Fibroblast of lung (primary cell): ENCODE results near the gene CASP6. TPM values are rescaled to one million over a fixed set of nuclear protein-coding genes. Genes with fewer than 3 reads are reported as not detected.

Experiments
- DNase-seq, 2 donors: peaks; one replicate each; pipeline versions ENCODE4 v3.0.0 to v3.0.0-alpha.2; 2010; ENCODE audit warnings: low read depth in 2 of 2
- H2AFZ ChIP-seq: 2 replicates; pipeline ENCODE4 v1.5.1; 2012; ENCODE audit warnings: low read length, control low read depth, inconsistent platforms
- H3K27ac ChIP-seq: 2 replicates; pipeline ENCODE4 v1.5.1; 2011; ENCODE audit warnings: low read length, control low read depth; ENCODE audit not compliant: insufficient read depth
- H3K27me3 ChIP-seq: 2 replicates; pipeline ENCODE4 v1.5.1; 2011; ENCODE audit warnings: mild to moderate bottlenecking, low read length; ENCODE audit not compliant: control insufficient read depth, insufficient read depth
- H3K36me3 ChIP-seq: 2 replicates; pipeline ENCODE4 v1.5.1; 2011; ENCODE audit warnings: low read length; ENCODE audit not compliant: control insufficient read depth, insufficient read depth
- H3K4me1 ChIP-seq: 2 replicates; pipeline ENCODE4 v1.5.1; 2011; ENCODE audit warnings: low read length; ENCODE audit not compliant: control insufficient read depth, insufficient read depth; ENCODE audit errors: extremely low read depth
- H3K4me2 ChIP-seq: 2 replicates; pipeline ENCODE4 v1.5.1; 2011; ENCODE audit warnings: low read length, control low read depth; ENCODE audit not compliant: insufficient read depth; ENCODE audit errors: extremely low read depth
- H3K4me3 ChIP-seq, 4 experiments: fragments of 200-600 bp in 1 of 4; sonication (generic) in 1 of 4; replicated peaks in 1 of 4; 2 replicates each; pipeline ENCODE4 v1.5.1; 2011 to 2016; ENCODE audit warnings: low read length in 4 of 4, low read depth in 3 of 4, mild to moderate bottlenecking in 3 of 4, control low read depth in 2 of 4, inconsistent platforms in 1 of 4, mixed read lengths in 1 of 4; ENCODE audit not compliant: insufficient read depth in 1 of 4; ENCODE audit errors: control extremely low read depth in 1 of 4
- H3K79me2 ChIP-seq: 2 replicates; pipeline ENCODE4 v1.5.1; 2012; ENCODE audit warnings: mild to moderate bottlenecking, low read length, inconsistent platforms; ENCODE audit not compliant: control insufficient read depth, insufficient read depth
- H3K9ac ChIP-seq: 2 replicates; pipeline ENCODE4 v1.5.1; 2011; ENCODE audit warnings: mild to moderate bottlenecking, low read length, control low read depth; ENCODE audit not compliant: insufficient read depth
- H3K9me3 ChIP-seq: 2 replicates; pipeline ENCODE4 v1.5.1; 2012; ENCODE audit warnings: low read depth, low read length; ENCODE audit not compliant: control insufficient read depth, insufficient read depth
- H4K20me1 ChIP-seq: 2 replicates; pipeline ENCODE4 v1.5.1; 2011; ENCODE audit warnings: low read length; ENCODE audit not compliant: control insufficient read depth, insufficient read depth; ENCODE audit errors: extremely low read depth
- CTCF ChIP-seq, 2 donors: IDR thresholded peaks in 1 of 2; conservative IDR thresholded peaks in 1 of 2; 1 replicate in 1 of 2; 2 replicates in 1 of 2; pipeline ENCODE4 v1.5.1; 2011 to 2012; ENCODE audit warnings: low read length in 2 of 2, control low read depth in 1 of 2, inconsistent platforms in 1 of 2, low read depth in 1 of 2, mild to moderate bottlenecking in 1 of 2
- EZH2 ChIP-seq: IDR thresholded peaks from 2 replicates; pipeline ENCODE4 v1.5.1; 2012; ENCODE audit warnings: low read length, control low read depth, mild to moderate bottlenecking; ENCODE audit errors: missing control alignments
- polyA plus RNA-seq, 2 donors: library from polyadenylated mRNA; depleted of rRNA in 1 of 2; stranded (reverse) in 1 of 2; unstranded in 1 of 2; fragments of >200 nt; gene quantifications; 2 replicates each; pipeline ENCODE4 v1.2.1, GENCODE V29; 2011 to 2012; ENCODE audit warnings: missing spikeins in 1 of 2
- total RNA-seq: library from RNA; depleted of rRNA; stranded (reverse); fragments of >200 nt; gene quantifications from 2 replicates; pipeline ENCODE4 v1.2.1, GENCODE V29; 2014

CASP6 gene
- total and polyA plus RNA-seq, 2 donors (not counting 1 experiment from before 2014, with no cell fraction given): 33.5 to 44.7 TPM

GRCh38 chr4:109738104-109738872 is 35.0 kb upstream of the CASP6 start:
- Histone ChIP-seq H3K9me3 (no peaks in the 10 kb centered on the region), H3K4me1 (no peaks in the 10 kb centered on the region), H3K4me2 (no peak overlapping the region), H3K9ac (no peak overlapping the region), H2AFZ (no peak overlapping the region), H3K79me2 (no peaks in the 10 kb centered on the region), H3K4me3 (no peak overlapping the region), H3K27ac (no peak overlapping the region), H4K20me1 (no peaks in the 10 kb centered on the region), H3K27me3 (no peaks in the 10 kb centered on the region), H3K36me3 (no peaks in the 10 kb centered on the region)
- DNase-seq: no peak
- no peak for TF ChIP-seq EZH2
- TF ChIP-seq CTCF (conservative IDR thresholded peaks at IDR 0.05 in 1 of 2, IDR thresholded peaks at IDR 0.05 in 1 of 2; ENCODE audit: low read depth in 1 of 2, low read length in 2 of 2): no peak

DNA sequence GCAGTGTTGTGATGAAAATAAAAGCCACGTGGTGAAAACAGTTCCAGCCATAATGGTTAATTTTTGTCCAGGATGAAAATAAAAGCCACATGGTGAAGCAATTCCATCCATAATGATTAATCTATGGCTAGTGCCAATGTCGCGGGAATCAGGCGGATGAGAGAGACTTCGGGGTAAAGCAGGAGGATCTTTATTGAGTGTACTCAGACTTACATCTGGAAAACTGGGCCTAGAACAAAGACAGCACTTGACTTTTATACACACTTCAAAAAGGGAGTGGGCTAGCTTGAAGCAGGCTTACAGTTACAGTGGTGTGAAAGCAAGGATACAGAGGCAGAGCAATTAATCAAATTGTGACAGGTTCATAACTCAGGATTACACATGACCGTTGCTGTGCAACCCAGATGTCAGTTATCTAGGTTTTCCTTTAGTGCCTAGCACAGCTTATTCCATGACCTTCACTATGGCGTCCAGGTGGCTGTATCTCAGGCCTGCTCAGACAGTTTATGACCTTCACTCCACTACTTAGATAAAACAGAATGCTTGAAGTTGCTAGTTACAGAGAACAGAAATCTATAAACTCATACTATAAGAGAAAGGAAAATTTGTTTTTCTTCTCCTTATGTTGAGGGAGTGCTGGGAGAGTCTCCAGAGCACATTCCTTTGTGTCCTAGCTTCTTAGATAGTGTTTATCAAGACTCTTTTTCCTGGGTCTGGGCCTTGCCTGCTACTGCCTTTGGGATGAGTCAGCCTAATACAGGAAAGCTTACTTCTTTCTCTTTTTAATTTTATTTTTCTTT is 32.5 kb upstream of the CASP6 start:
- Histone ChIP-seq H3K9me3 (no peaks in the 10 kb centered on the region), H4K20me1 (no peaks in the 10 kb centered on the region), H3K36me3 (no peaks in the 10 kb centered on the region), H3K4me2 (no peak overlapping the region), H3K4me1 (no peaks in the 10 kb centered on the region), H3K9ac (no peak overlapping the region), H3K27me3 (no peaks in the 10 kb centered on the region), H3K79me2 (no peaks in the 10 kb centered on the region), H3K4me3 (no peak overlapping the region), H3K27ac (no peak overlapping the region), H2AFZ (no peak overlapping the region)
- DNase-seq: peak in 1 of 2 donors; percentile 54
- no peak for TF ChIP-seq CTCF (conservative IDR thresholded peaks at IDR 0.05 in 1 of 2, IDR thresholded peaks at IDR 0.05 in 1 of 2; ENCODE audit: low read depth in 1 of 2, low read length in 2 of 2)
- no peak for TF ChIP-seq EZH2

DNA sequence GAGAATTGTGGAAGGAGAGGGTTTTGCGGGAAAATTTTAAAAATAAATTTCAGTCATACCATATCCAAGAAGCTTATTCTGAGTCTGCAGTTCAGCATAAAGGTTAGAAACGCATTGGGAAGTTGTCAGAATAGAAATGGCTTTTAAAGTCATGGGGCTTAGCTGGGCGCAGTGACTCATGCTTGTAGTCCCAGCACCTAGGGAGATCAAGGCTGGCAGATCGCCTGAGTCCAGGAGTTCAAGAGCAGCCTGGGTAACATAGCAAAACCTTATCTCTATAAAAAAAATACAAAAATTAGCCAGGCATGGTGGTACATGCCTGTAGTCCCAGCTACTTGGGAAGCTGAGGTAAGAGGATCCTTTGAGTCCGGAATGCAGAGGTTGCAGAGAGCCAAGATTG is 30.5 kb upstream of the CASP6 start:
- H3K4me2 ChIP-seq: no peak overlapping the region
- no peak overlapping the region for H3K9ac ChIP-seq
- no peaks in the 10 kb centered on the region for H3K4me1 ChIP-seq
- H3K27me3 ChIP-seq: no peaks in the 10 kb centered on the region
- no peak overlapping the region for H3K4me3 ChIP-seq
- no peaks in the 10 kb centered on the region for H3K9me3 ChIP-seq
- H2AFZ ChIP-seq: no peak overlapping the region
- no peaks in the 10 kb centered on the region for H4K20me1 ChIP-seq
- peaks cover 2% of the 10 kb centered on the region for H3K79me2 ChIP-seq
- no peak overlapping the region for H3K27ac ChIP-seq
- no peaks in the 10 kb centered on the region for H3K36me3 ChIP-seq
- TF ChIP-seq EZH2 (no peak), CTCF (conservative IDR thresholded peaks at IDR 0.05 in 1 of 2, IDR thresholded peaks at IDR 0.05 in 1 of 2; ENCODE audit: low read depth in 1 of 2, low read length in 2 of 2) (no peak)
- DNase-seq: no peak
